Endothelial cell of umbilical vein (primary cell): ENCODE results near the gene KRTAP5-6. TPM values are rescaled to one million over a fixed set of nuclear protein-coding genes. Genes with fewer than 3 reads are reported as not detected.

Experiments
- BruUV-seq: library from RNA; stranded (reverse); fragments of 400-500 nt; replicated peaks from 2 replicates; lab custom pipeline; 2021; lab: Mats Ljungman, UMichigan
- CTCF ChIA-PET: fragments of 300-600, 350-600 bp; sonication (Branson Sonifier 250); formaldehyde crosslinking; loops from one replicate; lab custom pipeline; 2021; ENCODE audit warnings: antibody characterized with exemption, inconsistent platforms; lab: Charles Lee
- POLR2A ChIA-PET: fragments of 300-600, 350-600 bp; sonication (Branson Sonifier 250); formaldehyde crosslinking; loops from one replicate; lab custom pipeline; 2021; ENCODE audit warnings: antibody characterized with exemption, inconsistent platforms; lab: Charles Lee
- DNase-seq: peaks from one replicate; pipeline ENCODE4 v3.0.0-alpha.2; 2011; ENCODE audit warnings: low read depth, low spot score
- FAIRE-seq: peaks from 2 replicates; lab custom pipeline; 2011; peaks lifted over from hg19 to GRCh38; lab: Jason Lieb, UNC
- H2AFZ ChIP-seq: 2 replicates; pipeline ENCODE4 v1.6.0; 2012; ENCODE audit warnings: low read depth, low read length, control low read depth, inconsistent platforms
- H3K27ac ChIP-seq: 2 replicates; pipeline ENCODE4 v1.5.1; 2011; ENCODE audit warnings: low read depth, mild to moderate bottlenecking, control low read depth, low read length, moderate library complexity; ENCODE audit not compliant: insufficient read depth
- H3K27me3 ChIP-seq, 2 experiments: 2 replicates each; pipeline versions ENCODE4 v1.6.0 to v1.6.1; 2011; ENCODE audit warnings: low read length in 2 of 2, mixed read lengths in 1 of 2; ENCODE audit not compliant: control insufficient read depth in 2 of 2, insufficient read depth in 2 of 2
- H3K36me3 ChIP-seq, 2 experiments: 2 replicates in 1 of 2; 3 replicates in 1 of 2; pipeline ENCODE4 v1.5.1; 2011; ENCODE audit warnings: low read length in 2 of 2, mild to moderate bottlenecking in 1 of 2, moderate library complexity in 1 of 2; ENCODE audit not compliant: control insufficient read depth in 2 of 2, insufficient read depth in 2 of 2; ENCODE audit errors: extremely low read depth in 1 of 2
- H3K4me1 ChIP-seq: 3 replicates; pipeline ENCODE4 v1.5.1; 2011; ENCODE audit warnings: mild to moderate bottlenecking, low read length; ENCODE audit not compliant: control insufficient read depth, insufficient read depth; ENCODE audit errors: extremely low read depth
- H3K4me2 ChIP-seq: 2 replicates; pipeline ENCODE4 v1.6.1; 2011; ENCODE audit warnings: low read length, control low read depth, mixed read lengths; ENCODE audit not compliant: insufficient read depth
- H3K4me3 ChIP-seq, 3 experiments: fragments of 200-600 bp in 1 of 3; sonication (generic), shearing (Covaris generic) in 1 of 3; replicated peaks in 1 of 3; 2 replicates each; pipeline ENCODE4 v1.5.1; 2011 to 2016; ENCODE audit warnings: control low read depth in 3 of 3, low read length in 3 of 3, mild to moderate bottlenecking in 2 of 3, inconsistent platforms in 1 of 3, low read depth in 1 of 3, moderate library complexity in 1 of 3; ENCODE audit not compliant: insufficient read depth in 1 of 3
- H3K79me2 ChIP-seq: 2 replicates; pipeline ENCODE4 v1.6.0; 2012; ENCODE audit warnings: low read length, inconsistent platforms; ENCODE audit not compliant: control insufficient read depth, insufficient read depth
- H3K9ac ChIP-seq: replicated peaks from 2 replicates; pipeline ENCODE3; 2011; ENCODE audit warnings: low read length, control low read depth; ENCODE audit not compliant: insufficient read depth; ENCODE audit errors: extremely low read depth
- H3K9me1 ChIP-seq: replicated peaks from 3 replicates; pipeline ENCODE4 v1.6.0; 2011; ENCODE audit warnings: mild to moderate bottlenecking, low read length; ENCODE audit not compliant: control insufficient read depth, insufficient read depth; ENCODE audit errors: extremely low read depth
- H3K9me3 ChIP-seq: replicated peaks from 2 replicates; pipeline ENCODE4 v1.5.1; 2012; ENCODE audit warnings: low read length, inconsistent platforms; ENCODE audit not compliant: control insufficient read depth, insufficient read depth
- H4K20me1 ChIP-seq: replicated peaks from 2 replicates; pipeline ENCODE3; 2011; ENCODE audit warnings: mild to moderate bottlenecking, low read length; ENCODE audit not compliant: control insufficient read depth, insufficient read depth; ENCODE audit errors: extremely low read depth
- CTCF ChIP-seq, 2 donors: IDR thresholded peaks; 1 replicate in 1 of 2; 2 replicates in 1 of 2; pipeline ENCODE4 v1.5.1; 2011; ENCODE audit warnings: low read length in 2 of 2, mild to moderate bottlenecking in 2 of 2, moderate library complexity in 2 of 2, control low read depth in 1 of 2, inconsistent platforms in 1 of 2, low read depth in 1 of 2; ENCODE audit not compliant: insufficient read depth in 1 of 2; ENCODE audit errors: extremely low read depth in 1 of 2
- EZH2 ChIP-seq: IDR thresholded peaks from 2 replicates; pipeline ENCODE4 v1.6.1; 2012; ENCODE audit warnings: borderline replicate concordance, low read depth, mild to moderate bottlenecking, moderate library complexity, low read length, inconsistent platforms; ENCODE audit not compliant: severe bottlenecking
- GATA2 ChIP-seq: IDR thresholded peaks from 2 replicates; pipeline ENCODE4 v1.7.0; 2011; ENCODE audit warnings: low read depth, mild to moderate bottlenecking, moderate library complexity, mixed read lengths, low read length; ENCODE audit not compliant: insufficient read length, insufficient read depth
- dilution Hi-C: fragments of 300-500 bp; cut with MboI; formaldehyde crosslinking; loops from one replicate; pipeline ENCODE4 v1.15.0; 2019; ENCODE audit warnings: low sequenced_read_pairs; ENCODE audit not compliant: extremely low pct_ligation_motif_present
- intact Hi-C: fragments of 100-400 bp; cut with micrococcal nuclease; formaldehyde crosslinking; loops from one replicate; pipeline ENCODE4 v1.10.0; 2022
- polyA plus RNA-seq, 4 experiments: library from polyadenylated mRNA; depleted of rRNA in 3 of 4; stranded (reverse) in 3 of 4; unstranded in 1 of 4; fragments of >200 nt; gene quantifications; 2 replicates each; pipeline versions ENCODE4 v1.2.1 to v1.2.3, GENCODE V29; 2011 to 2012; ENCODE audit warnings: missing spikeins in 1 of 4
- total RNA-seq: library from RNA; stranded (reverse); gene quantifications from 2 replicates; pipeline ENCODE4 v1.2.3, GENCODE V29; 2021
- TF ChIP-seq, protein P1 (sequence below): IDR thresholded peaks from 2 replicates; pipeline ENCODE4 v1.6.1; 2011; ENCODE audit not compliant: insufficient read depth, insufficient read length

KRTAP5-6 gene
- total and polyA plus RNA-seq, 2 donors (not counting 3 experiments of a cell fraction or from before 2014, with no cell fraction given) = not detected

DNA sequence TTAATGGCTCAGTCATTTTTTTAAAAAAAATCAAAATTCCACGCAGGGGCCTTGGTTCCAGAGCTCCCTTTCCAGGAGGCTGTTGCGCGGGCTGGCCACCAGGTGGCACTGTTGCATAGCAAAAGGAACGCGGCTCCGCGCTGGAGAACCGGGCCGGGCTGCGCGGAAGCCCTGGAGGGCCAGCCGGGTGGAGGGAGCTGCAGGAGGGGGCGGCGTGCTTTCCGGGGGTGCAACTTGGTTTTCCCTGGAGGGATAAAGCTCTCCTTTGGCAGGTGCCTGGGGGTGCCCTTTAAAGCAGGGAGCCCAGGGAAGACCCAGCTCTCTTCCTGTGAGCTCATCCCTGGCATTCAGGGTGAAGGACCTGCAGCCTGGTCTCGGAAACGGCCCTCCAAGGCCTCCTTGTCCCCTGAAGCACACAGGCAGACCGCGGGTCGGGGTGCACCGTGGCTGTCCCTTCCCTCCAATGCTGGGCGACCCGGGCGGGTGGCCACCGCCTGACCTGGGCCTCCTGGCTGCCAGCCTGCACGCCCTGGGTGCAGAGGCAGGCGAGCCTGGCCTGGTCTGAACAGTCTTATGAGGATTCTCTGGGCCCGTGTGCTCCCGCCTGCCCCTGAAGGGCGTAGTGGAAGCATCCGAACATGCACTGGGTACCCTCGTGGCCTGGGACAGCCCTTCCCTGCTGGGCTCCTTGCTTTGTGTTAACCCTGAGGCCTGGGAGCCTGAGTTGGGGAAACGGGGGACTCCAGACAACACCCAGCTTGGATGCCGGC is 44.0 kb upstream of the KRTAP5-6 start:
- H2AFZ ChIP-seq = no peak overlapping the region
- no peaks in the 10 kb centered on the region for H3K79me2 ChIP-seq
- H3K36me3 ChIP-seq = no peaks in the 10 kb centered on the region
- dilution Hi-C loops = no loop called here
- no peaks in the 10 kb centered on the region for H3K9me3 ChIP-seq
- DNase-seq (peak; percentile 44), FAIRE-seq (peak; percentile 88)
- no peak overlapping the region for H3K4me2 ChIP-seq
- peaks cover 0 to 4% of the 10 kb centered on the region in 2 experiments for H3K27me3 ChIP-seq
- ChIA-PET POLR2A (no interaction called here), CTCF (interaction anchor here (0.6 to 6.0 kb wide), 118 partner anchors 8 to 767 kb away, joined by 3 to 337 read pairs (median 4); partner anchors contain the start of genes CTSD, H19, INS and KRTAP5-6)
- no TSS peak for BruUV-seq
- H3K27ac ChIP-seq = no peak overlapping the region
- H4K20me1 ChIP-seq = no peaks in the 10 kb centered on the region
- no peak overlapping the region for H3K4me3 ChIP-seq
- no peak overlapping the region for H3K9ac ChIP-seq
- H3K9me1 ChIP-seq = no peaks in the 10 kb centered on the region
- TF ChIP-seq EZH2 (no peak), CTCF (IDR thresholded peaks at IDR 0.05; ENCODE audit: extremely low read depth in 1 of 2, insufficient read depth in 1 of 2, low read depth in 1 of 2, low read length in 2 of 2) (peak; percentile 93), GATA2 (no peak)
- TF ChIP-seq, protein P1, sequence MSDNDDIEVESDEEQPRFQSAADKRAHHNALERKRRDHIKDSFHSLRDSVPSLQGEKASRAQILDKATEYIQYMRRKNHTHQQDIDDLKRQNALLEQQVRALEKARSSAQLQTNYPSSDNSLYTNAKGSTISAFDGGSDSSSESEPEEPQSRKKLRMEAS = no peak
- H3K4me1 ChIP-seq = peaks cover 2% of the 10 kb centered on the region
- intact Hi-C loops = loop anchor here (1.0 kb wide), 2 partner anchors 41 to 179 kb away; no protein-coding TSS in a partner anchor
